A549 treated with AZD2906 at 1 μM for 4 hours (cell line): ENCODE results near the gene USP43. TPM values are rescaled to one million over a fixed set of nuclear protein-coding genes. Genes with fewer than 3 reads are reported as not detected.

Experiments used
- total RNA-seq: library from RNA; stranded (reverse); fragments of 200-300 nt; extraction: Qiagen RNA extraction; gene quantifications from 5 replicates; pipeline ENCODE4 v1.2.3, GENCODE V29; 2022

USP43 gene, protein sequence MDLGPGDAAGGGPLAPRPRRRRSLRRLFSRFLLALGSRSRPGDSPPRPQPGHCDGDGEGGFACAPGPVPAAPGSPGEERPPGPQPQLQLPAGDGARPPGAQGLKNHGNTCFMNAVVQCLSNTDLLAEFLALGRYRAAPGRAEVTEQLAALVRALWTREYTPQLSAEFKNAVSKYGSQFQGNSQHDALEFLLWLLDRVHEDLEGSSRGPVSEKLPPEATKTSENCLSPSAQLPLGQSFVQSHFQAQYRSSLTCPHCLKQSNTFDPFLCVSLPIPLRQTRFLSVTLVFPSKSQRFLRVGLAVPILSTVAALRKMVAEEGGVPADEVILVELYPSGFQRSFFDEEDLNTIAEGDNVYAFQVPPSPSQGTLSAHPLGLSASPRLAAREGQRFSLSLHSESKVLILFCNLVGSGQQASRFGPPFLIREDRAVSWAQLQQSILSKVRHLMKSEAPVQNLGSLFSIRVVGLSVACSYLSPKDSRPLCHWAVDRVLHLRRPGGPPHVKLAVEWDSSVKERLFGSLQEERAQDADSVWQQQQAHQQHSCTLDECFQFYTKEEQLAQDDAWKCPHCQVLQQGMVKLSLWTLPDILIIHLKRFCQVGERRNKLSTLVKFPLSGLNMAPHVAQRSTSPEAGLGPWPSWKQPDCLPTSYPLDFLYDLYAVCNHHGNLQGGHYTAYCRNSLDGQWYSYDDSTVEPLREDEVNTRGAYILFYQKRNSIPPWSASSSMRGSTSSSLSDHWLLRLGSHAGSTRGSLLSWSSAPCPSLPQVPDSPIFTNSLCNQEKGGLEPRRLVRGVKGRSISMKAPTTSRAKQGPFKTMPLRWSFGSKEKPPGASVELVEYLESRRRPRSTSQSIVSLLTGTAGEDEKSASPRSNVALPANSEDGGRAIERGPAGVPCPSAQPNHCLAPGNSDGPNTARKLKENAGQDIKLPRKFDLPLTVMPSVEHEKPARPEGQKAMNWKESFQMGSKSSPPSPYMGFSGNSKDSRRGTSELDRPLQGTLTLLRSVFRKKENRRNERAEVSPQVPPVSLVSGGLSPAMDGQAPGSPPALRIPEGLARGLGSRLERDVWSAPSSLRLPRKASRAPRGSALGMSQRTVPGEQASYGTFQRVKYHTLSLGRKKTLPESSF
- total RNA-seq = 3.4 to 4.5 TPM (median 4.1 TPM) in 5 replicates

DNA sequence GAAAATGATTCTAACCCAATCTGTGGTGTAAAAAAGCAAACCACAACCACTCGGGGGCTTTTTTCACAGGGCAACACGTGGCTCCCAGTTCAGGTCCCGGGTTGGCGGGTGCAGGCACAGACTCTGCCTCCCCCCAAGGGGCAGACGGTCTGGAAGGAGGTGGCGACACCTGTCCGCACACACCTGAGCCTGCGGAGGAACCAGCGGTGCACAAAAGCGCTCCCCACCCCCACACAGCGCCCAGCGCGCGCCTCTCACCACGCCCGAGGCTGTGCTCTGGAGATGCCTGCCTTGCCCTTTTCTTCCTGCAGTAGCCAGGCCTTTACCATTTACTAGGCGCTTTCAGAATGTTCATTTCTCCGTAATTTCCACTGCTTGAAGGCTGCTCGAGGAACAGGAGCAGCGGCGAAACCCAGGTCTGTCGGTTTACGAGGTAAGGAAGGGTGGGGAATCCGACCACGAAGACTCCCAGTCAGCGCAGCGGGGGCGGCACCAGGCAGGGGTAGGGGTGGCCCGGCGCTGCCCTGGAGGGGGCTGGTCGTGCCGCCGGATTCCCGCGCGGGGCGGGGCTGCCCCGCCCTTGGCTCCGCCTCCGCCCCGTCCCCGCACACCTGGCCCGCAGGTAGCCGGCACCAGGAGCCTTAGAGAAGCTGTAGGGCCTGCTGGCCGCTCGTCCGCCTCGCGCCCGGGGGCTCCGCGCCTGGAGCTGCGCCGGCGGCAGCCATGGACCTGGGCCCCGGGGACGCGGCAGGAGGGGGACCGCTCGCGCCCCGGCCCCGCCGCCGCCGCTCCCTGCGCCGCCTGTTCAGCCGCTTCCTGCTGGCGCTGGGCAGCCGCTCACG, at the start of gene USP43:
Gene USP43 (plus strand): TSS at position 608 of the 842 bp plus-strand sequence. CDS start 116 bp downstream, at position 724.

Other genes starting within 250 kb of the USP43 start
- gene STX8, start 69.7 kb upstream of the USP43 start, total RNA-seq = 58.7 to 77.8 TPM (median 62.0 TPM) in 5 replicates
- gene CFAP52, start 68.9 kb upstream of the USP43 start, total RNA-seq = 0.09 to 0.21 TPM (median 0.18 TPM) in 4 of 5 replicates, not detected in the other
- not detected in 5 replicates for gene DHRS7C, start 146.1 kb downstream of the USP43 start, total RNA-seq
- gene GSG1L2, start 176.6 kb downstream of the USP43 start, total RNA-seq = not detected in 5 replicates
- gene GLP2R, start 180.4 kb downstream of the USP43 start, total RNA-seq = 6.6 to 16.0 TPM (median 8.0 TPM) in 5 replicates